Measurements from ENCODE around the gene ZIC4.
A peak's percentile ranks its signal among the peaks of the same experiment; 100 is the strongest.

ZIC4 gene

GRCh38 chr3:147387885-147388699 is 18.3 kb downstream of the ZIC4 start:
- H3K9ac ChIP-seq (ENCODE audit: insufficient read length, low read depth), result no peak overlapping the region

GRCh38 chr3:147387291-147387884 is 19.0 kb downstream of the ZIC4 start:
- Histone ChIP-seq H3K9me3 (ENCODE audit: insufficient read depth, low read length) (peaks cover 10% of the 10 kb centered on the region; the same call in 1 of the 2 replicates), H3K4me3 (ENCODE audit: insufficient read length, low read depth) (no peak overlapping the region), H3K27me3 (ENCODE audit: insufficient read depth, insufficient read length) (peaks cover 100% of the 10 kb centered on the region), H3K36me3 (ENCODE audit: insufficient read depth, insufficient read length, low read length) (no peaks in the 10 kb centered on the region), H3K9ac (ENCODE audit: insufficient read length, low read depth) (no peak overlapping the region), H3K4me1 (ENCODE audit: insufficient read depth, insufficient read length) (peaks cover 5% of the 10 kb centered on the region)
- TF ChIP-seq SUZ12 (IDR thresholded peaks at IDR 0.05; ENCODE audit: extremely low read depth, insufficient read depth, insufficient read length) (no peak), YY1 (IDR thresholded peaks at IDR 0.05; ENCODE audit: insufficient read depth, insufficient read length) (no peak), ZNF274 (IDR thresholded peaks at IDR 0.05; ENCODE audit: low read depth, low read length) (no peak)
- DNase-seq (ENCODE audit: low read depth, low spot score), result no peak

More at GRCh38 chr3:147387885-147388699, 18.3 kb downstream of the ZIC4 start:
- Histone ChIP-seq H3K27me3 (ENCODE audit: insufficient read depth, insufficient read length) (peaks cover 100% of the 10 kb centered on the region), H3K36me3 (ENCODE audit: insufficient read depth, insufficient read length, low read length) (no peaks in the 10 kb centered on the region), H3K4me1 (ENCODE audit: insufficient read depth, insufficient read length) (peaks cover 5% of the 10 kb centered on the region), H3K9me3 (ENCODE audit: insufficient read depth, low read length) (peaks cover 10% of the 10 kb centered on the region; the same call in 1 of the 2 replicates), H3K4me3 (ENCODE audit: insufficient read length, low read depth) (no peak overlapping the region)
- TF ChIP-seq SUZ12 (IDR thresholded peaks at IDR 0.05; ENCODE audit: extremely low read depth, insufficient read depth, insufficient read length) (peak; percentile 96), ZNF274 (IDR thresholded peaks at IDR 0.05; ENCODE audit: low read depth, low read length) (no peak)
- DNase-seq (ENCODE audit: low read depth, low spot score), result no peak

GRCh38 chr3:147385059-147386012 is 21.0 kb downstream of the ZIC4 start:
- peaks cover 100% of the 10 kb centered on the region for H3K27me3 ChIP-seq (ENCODE audit: insufficient read depth, insufficient read length)
- H3K4me3 ChIP-seq (ENCODE audit: insufficient read length, low read depth), result no peak overlapping the region
- H3K36me3 ChIP-seq (ENCODE audit: insufficient read depth, insufficient read length, low read length), result no peaks in the 10 kb centered on the region
- TF ChIP-seq ZNF274 (IDR thresholded peaks at IDR 0.05; ENCODE audit: low read depth, low read length) (no peak), YY1 (IDR thresholded peaks at IDR 0.05; ENCODE audit: insufficient read depth, insufficient read length) (no peak), SUZ12 (IDR thresholded peaks at IDR 0.05; ENCODE audit: extremely low read depth, insufficient read depth, insufficient read length) (no peak)
- H3K9me3 ChIP-seq (ENCODE audit: insufficient read depth, low read length), result no peaks in the 10 kb centered on the region
- H3K9ac ChIP-seq (ENCODE audit: insufficient read length, low read depth), result no peak overlapping the region
- no peaks in the 10 kb centered on the region for H3K4me1 ChIP-seq (ENCODE audit: insufficient read depth, insufficient read length)
- no peak for DNase-seq (ENCODE audit: low read depth, low spot score)

- Histone ChIP-seq H3K36me3 (ENCODE audit: insufficient read depth, insufficient read length, low read length) (no peaks in the 10 kb centered on the region), H3K4me3 (ENCODE audit: insufficient read length, low read depth) (no peak overlapping the region), H3K27me3 (ENCODE audit: insufficient read depth, insufficient read length) (peaks cover 100% of the 10 kb centered on the region), H3K9me3 (ENCODE audit: insufficient read depth, low read length) (no peaks in the 10 kb centered on the region), H3K9ac (ENCODE audit: insufficient read length, low read depth) (no peak overlapping the region), H3K4me1 (ENCODE audit: insufficient read depth, insufficient read length) (no peaks in the 10 kb centered on the region)
- DNase-seq (ENCODE audit: low read depth, low spot score), result no peak
- TF ChIP-seq YY1 (IDR thresholded peaks at IDR 0.05; ENCODE audit: insufficient read depth, insufficient read length) (no peak), SUZ12 (IDR thresholded peaks at IDR 0.05; ENCODE audit: extremely low read depth, insufficient read depth, insufficient read length) (no peak), ZNF274 (IDR thresholded peaks at IDR 0.05; ENCODE audit: low read depth, low read length) (no peak)
Observed at GRCh38 chr3:147384210-147385058, 21.9 kb downstream of the ZIC4 start.

- no peaks in the 10 kb centered on the region for H3K9me3 ChIP-seq (ENCODE audit: insufficient read depth, low read length)
- H3K4me3 ChIP-seq (ENCODE audit: insufficient read length, low read depth), result no peak overlapping the region
- no peak overlapping the region for H3K9ac ChIP-seq (ENCODE audit: insufficient read length, low read depth)
- peaks cover 100% of the 10 kb centered on the region for H3K27me3 ChIP-seq (ENCODE audit: insufficient read depth, insufficient read length)
- TF ChIP-seq ZNF274 (IDR thresholded peaks at IDR 0.05; ENCODE audit: low read depth, low read length), result no peak
- no peak for TF ChIP-seq SUZ12 (IDR thresholded peaks at IDR 0.05; ENCODE audit: extremely low read depth, insufficient read depth, insufficient read length)
- no peak for TF ChIP-seq YY1 (IDR thresholded peaks at IDR 0.05; ENCODE audit: insufficient read depth, insufficient read length)
- no peaks in the 10 kb centered on the region for H3K36me3 ChIP-seq (ENCODE audit: insufficient read depth, insufficient read length, low read length)
- DNase-seq (ENCODE audit: low read depth, low spot score), result no peak
- no peaks in the 10 kb centered on the region for H3K4me1 ChIP-seq (ENCODE audit: insufficient read depth, insufficient read length)
Observed at GRCh38 chr3:147383617-147384016, 22.7 kb downstream of the ZIC4 start.

- no peak overlapping the region for H3K9ac ChIP-seq (ENCODE audit: insufficient read length, low read depth)
- peaks cover 98% of the 10 kb centered on the region for H3K27me3 ChIP-seq (ENCODE audit: insufficient read depth, insufficient read length)
- H3K9me3 ChIP-seq (ENCODE audit: insufficient read depth, low read length), result no peaks in the 10 kb centered on the region
- H3K4me1 ChIP-seq (ENCODE audit: insufficient read depth, insufficient read length), result peaks cover 5% of the 10 kb centered on the region
- no peaks in the 10 kb centered on the region for H3K36me3 ChIP-seq (ENCODE audit: insufficient read depth, insufficient read length, low read length)
- H3K4me3 ChIP-seq (ENCODE audit: insufficient read length, low read depth), result no peak overlapping the region
- TF ChIP-seq YY1 (IDR thresholded peaks at IDR 0.05; ENCODE audit: insufficient read depth, insufficient read length) (no peak), SUZ12 (IDR thresholded peaks at IDR 0.05; ENCODE audit: extremely low read depth, insufficient read depth, insufficient read length) (no peak), ZNF274 (IDR thresholded peaks at IDR 0.05; ENCODE audit: low read depth, low read length) (no peak)
- DNase-seq (ENCODE audit: low read depth, low spot score), result no peak
Observed at GRCh38 chr3:147381596-147381995, 24.7 kb downstream of the ZIC4 start.

Measured in NT2/D1 (cell line).